Measurements from ENCODE around the gene HEMK1.

GRCh38 chr3:50587806-50588758 lies 18.8 kb downstream of the HEMK1 start:
- TF ChIP-seq, protein P1, sequence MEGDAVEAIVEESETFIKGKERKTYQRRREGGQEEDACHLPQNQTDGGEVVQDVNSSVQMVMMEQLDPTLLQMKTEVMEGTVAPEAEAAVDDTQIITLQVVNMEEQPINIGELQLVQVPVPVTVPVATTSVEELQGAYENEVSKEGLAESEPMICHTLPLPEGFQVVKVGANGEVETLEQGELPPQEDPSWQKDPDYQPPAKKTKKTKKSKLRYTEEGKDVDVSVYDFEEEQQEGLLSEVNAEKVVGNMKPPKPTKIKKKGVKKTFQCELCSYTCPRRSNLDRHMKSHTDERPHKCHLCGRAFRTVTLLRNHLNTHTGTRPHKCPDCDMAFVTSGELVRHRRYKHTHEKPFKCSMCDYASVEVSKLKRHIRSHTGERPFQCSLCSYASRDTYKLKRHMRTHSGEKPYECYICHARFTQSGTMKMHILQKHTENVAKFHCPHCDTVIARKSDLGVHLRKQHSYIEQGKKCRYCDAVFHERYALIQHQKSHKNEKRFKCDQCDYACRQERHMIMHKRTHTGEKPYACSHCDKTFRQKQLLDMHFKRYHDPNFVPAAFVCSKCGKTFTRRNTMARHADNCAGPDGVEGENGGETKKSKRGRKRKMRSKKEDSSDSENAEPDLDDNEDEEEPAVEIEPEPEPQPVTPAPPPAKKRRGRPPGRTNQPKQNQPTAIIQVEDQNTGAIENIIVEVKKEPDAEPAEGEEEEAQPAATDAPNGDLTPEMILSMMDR (conservative IDR thresholded peaks at IDR 0.05; ENCODE audit: low read depth, low read length) = no peak
- no peak for TF ChIP-seq POLR2A (IDR thresholded peaks at IDR 0.05; ENCODE audit: low read depth, low read length)
- TF ChIP-seq MXI1 (IDR thresholded peaks at IDR 0.05; ENCODE audit: borderline replicate concordance, low read depth, low read length) = no peak
- no peak for TF ChIP-seq RFX5 (IDR thresholded peaks at IDR 0.05; ENCODE audit: low read depth, low read length)
- no peak for TF ChIP-seq RCOR1 (IDR thresholded peaks at IDR 0.05; ENCODE audit: insufficient replicate concordance, low read length)
- TF ChIP-seq CHD1 (IDR thresholded peaks at IDR 0.05; ENCODE audit: low read depth, low read length) = no peak
- no peak for TF ChIP-seq NFE2L2 (IDR thresholded peaks at IDR 0.05; ENCODE audit: low read depth, low read length)
- no peak for TF ChIP-seq FOS (IDR thresholded peaks at IDR 0.05; ENCODE audit: low read depth, low read length)
